HG03159 (cell line): ENCODE data around the gene IFT81.
"Not testable (repeated sequence)": the region's sequence is repeated elsewhere in the genome, so short reads cannot be mapped to it uniquely, and the experiment has no call there.

ENCODE experiments used
- ATAC-seq: cut with Tn5 transposase; IDR thresholded peaks from one replicate; pipeline ENCODE4 v1.9.1; 2021; ENCODE audit warnings: mild to moderate bottlenecking, moderate library complexity; ENCODE audit not compliant: unreplicated experiment

The IFT81 gene

GRCh38 chr12:110244829-110245228, 120.7 kb downstream of the IFT81 start:
- no peak for ATAC-seq

DNA sequence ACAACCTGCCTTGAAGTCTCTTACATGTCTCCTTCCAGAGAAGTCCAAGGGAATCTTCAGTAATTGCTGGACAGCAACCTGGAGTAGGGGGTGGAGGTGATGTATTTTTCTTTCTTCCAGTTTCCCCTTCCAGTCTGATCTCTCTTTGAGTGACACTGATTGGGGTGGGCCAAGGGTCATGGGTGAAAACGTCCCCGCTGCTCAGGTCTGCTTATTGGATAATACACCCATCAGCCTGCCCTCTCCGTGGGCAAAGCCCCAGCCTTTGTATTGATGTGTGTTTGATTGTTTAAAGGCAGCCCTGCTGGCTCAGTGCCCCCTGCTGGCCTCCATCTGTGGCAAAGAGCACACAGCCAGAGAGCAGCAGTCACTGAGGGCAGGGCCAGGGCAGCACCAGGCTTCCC, 121.2 kb downstream of the IFT81 start:
- ATAC-seq, result peak; percentile 49

DNA sequence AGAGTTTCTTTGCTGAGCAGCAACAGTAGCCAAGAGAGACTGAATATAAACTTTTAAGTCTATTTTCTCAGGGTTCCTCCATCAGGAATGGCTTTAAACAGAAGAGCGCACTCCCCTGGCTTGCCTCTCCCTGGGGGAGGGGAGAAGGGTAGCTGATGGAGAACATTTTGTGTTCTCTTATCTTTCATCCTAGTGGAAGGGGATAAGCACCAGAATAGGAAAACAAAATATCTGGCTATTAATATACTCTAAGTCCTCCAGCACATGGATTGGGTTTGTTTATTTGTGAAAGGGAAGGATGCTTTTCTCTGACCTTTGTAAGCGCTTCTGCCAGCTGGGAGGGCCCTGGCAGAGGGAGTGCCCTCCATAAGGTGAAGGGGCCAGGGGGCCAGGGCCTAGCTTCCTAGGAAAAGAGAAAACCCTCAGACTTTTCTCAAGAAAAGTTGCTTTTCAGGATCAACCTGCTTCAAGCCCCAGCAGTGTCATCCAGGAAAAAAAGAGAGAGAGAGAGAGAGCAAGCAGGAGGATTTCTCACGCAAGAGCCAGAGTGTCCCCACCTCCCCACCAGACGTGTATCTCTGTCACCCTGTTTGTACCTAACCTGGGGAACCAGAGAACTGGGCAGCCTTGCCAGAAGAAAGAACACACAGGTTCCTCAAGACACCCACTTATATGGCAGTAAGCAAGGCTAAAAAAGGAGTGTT, 122.6 kb downstream of the IFT81 start:
- no peak for ATAC-seq

DNA sequence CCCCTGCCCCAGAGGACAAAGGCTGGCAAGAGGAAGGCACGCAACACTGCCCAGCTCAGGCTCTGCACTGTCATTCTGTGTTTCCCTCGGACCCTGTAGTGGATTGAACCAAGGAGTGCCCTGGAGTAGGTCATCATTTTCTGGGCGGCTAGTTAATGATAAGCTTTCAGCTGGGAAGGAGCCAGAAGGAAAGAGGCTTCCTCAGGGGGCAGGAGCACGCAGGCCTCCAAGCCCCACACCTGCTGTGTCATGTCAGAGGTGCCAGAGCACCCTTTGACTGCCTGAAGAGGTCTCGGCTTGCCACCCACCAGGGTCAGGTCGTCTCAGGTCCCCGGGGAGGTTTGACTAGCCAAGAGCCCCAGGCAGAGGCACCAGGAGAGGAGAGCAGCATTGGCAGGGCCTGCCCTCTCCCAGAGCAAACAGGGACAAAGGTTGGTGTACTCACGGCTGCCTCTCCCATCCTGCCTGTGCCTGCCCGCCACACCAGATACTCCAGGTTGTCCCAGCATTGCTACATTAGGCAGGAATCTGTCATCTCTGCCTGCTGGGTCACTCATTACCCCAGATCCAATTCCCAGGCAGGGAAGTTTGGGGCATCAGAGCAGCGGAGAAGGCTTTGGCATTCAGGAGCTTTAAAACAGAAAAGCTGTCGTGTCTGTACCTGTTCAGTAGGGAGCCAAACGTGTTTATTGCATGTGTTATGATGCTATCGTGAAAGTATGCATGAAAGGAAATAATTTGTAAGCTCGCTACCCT, 123.4 kb downstream of the IFT81 start:
- no peak for ATAC-seq

GRCh38 chr12:110248096-110248447, 123.9 kb downstream of the IFT81 start:
- ATAC-seq, result no peak

DNA sequence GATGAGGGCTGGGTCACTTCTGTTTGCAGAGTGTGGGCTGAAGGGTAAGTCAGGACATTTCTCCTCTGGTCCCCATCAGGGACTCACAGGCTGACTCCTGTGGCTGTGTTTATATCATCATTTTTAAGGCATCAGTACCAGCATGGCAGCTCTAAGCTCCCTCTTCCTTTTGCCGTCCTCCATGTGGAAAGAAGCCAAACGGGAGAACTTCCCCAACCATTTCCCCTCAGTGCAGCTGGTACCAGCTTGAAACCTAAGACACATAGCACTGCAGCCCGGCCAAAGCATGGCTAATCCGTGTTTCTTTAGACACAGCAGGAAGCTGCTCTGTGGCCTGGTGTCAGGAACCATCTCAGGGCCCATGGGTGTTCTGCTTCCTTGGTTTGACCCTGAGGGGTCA, 124.9 kb downstream of the IFT81 start:
- no peak for ATAC-seq

GRCh38 chr12:110249716-110250225, 125.6 kb downstream of the IFT81 start:
- ATAC-seq, result no peak

DNA sequence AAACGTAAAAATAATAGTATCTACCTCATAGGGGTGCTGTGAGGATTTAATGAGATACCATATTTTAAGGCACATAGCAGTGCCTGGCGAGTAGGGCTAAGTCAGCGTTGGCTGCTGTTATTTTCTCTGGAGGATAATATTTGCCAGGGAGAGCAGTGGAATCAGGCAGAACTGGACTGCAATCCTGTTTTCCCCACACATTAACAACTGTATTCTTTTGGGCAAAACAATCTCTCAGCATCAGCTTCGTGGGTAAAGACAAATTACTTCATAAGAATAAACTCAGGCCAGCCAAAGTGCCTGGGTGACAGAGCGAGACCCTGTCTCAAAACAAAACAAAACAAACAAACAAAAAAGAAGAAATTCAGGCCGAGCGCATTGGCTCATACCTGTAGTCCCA, 127.2 kb downstream of the IFT81 start:
- no peak for ATAC-seq

- ATAC-seq, result no peak
These were observed 128.6 kb downstream of the IFT81 start for GRCh38 chr12:110252716-110253115.

DNA sequence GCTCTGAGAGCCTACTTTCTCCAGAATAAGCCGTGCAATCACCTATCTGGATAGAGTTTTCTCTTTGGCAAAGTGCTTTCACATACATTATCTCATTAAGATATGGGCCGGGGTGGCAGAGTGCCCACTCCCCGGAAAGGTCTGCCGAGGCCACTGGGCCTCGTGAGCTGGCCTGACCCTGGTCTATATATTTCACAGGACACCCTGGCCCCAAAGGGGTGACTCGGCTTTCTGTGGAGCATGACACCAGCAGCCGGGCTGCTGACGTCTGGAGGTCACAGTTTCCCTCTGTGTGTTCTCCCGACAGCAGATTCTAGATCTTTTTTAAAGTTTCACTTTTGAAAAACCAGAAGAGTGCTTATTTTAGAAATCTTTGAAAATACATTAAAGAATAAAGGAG, 129.0 kb downstream of the IFT81 start:
- no peak for ATAC-seq

DNA sequence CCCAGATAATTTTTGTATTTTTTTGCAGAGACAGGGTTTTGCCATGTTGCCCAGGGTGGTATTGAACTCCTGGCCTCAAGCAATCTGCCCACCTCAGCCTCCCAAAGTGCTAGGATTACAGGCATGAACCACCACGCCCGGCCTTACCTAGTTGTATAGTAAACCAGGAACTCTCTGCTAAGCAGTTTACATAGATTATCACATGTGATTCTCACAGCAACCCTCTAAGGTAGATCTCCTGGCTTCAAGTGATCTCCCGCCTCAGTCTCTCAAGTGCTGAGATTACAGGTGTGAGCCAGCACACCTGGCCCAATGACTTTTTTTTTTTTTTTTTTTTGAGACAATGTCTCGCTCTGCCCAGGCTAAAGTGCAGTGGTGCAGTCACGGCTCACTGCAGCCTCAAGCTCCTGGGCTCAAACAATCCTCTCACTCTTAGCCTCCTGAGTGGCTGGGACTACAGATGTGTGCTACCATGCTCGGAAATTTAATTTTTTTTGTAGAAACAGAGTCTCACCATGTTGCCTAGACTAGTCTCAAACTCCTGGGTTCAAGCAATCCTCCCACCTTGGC, 130.9 kb downstream of the IFT81 start:
- ATAC-seq, result no peak

DNA sequence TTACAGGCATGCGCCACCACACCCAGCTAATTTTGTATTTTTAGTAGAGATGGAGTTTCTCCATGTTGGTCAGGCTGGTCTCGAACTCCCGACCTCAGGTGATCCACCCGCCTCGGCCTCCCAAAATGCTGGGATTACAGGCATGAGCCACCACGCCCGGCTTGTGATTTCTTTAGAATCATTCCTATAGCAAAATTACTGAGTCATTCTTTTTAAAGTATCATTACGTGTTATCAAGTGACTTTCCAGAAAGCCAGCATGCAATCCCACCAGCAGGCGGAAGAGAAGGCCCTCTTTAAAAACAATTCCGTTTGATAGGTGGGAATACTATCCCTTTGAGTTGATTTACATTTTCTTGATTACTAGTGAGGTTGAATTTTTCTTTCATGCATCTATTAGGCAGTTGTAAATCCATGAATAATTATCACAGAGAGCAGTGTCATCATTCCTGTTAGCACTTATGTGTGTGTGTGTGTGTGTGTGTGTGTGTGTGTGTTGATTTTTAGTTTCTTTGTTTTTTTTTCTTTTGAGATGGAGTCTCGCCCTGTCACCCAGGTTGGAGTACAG, 131.8 kb downstream of the IFT81 start:
- not testable (repeated sequence) for ATAC-seq

GRCh38 chr12:110256780-110257431, 132.7 kb downstream of the IFT81 start:
- ATAC-seq, result no peak

DNA sequence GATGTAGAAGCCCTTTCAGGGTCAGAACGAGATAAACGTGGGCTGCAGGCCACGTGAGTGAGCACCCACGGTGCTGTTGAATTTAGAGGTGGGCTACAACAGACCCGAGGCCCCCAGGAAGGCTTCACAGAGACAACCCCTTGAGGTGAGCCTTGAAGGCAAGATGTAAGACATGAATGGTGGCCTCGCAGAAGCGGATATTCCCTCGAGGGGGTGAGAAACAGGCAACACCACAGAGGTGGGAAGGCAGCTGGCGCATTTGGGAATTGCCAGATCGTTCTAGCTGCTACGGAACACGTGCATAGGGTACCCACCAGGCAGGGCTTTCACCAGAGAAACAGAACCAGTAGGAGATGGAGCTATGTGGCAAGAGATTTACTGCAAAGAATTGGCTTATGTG, 134.3 kb downstream of the IFT81 start:
- ATAC-seq, result no peak

GRCh38 chr12:110262442-110263388, 138.6 kb downstream of the IFT81 start:
- no peak for ATAC-seq

- no peak for ATAC-seq
These were observed 142.3 kb downstream of the IFT81 start for GRCh38 chr12:110266381-110266960.

DNA sequence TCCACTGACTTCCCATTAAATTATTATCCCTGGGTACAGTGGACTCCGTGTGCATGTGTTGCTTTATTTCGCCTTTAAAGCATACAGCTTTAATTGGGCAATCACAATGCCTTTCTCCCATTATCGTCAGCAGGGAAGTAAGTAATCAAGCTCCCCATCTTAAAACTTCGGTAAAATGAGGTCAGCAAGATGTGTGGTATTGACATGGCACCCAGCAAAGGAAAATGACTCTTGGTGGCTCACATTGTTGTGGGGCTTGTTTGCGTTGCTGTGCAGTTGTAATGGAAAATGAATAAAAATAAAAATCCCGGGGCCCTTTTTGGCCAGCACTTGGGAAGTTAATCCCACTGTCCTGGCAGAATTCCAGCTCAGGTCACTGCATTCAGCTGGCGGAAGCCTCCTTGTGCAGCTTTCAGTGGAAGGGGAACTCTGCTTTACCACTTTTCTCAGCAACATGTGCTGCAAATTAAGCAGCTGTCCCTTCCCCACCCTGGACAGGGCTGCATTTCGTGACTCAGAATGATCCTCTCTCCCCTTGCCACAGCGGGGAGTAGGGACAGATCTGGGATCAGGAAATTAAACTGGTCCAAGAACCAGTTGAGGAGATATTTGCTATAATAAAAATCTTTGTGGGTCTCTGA, 142.9 kb downstream of the IFT81 start:
- ATAC-seq, result no peak
